DOHH2 (cell line): ENCODE results near the gene ECE1.

Experiments used
- H3F3A ChIP-seq: fragments of 200-600 bp; sonication (generic), shearing (Covaris generic); 2 replicates; pipeline ENCODE4 v1.6.0; 2016; ENCODE audit warnings: antibody characterized with exemption, mild to moderate bottlenecking; ENCODE audit not compliant: control insufficient read depth, insufficient read depth
- H3K27ac ChIP-seq: fragments of 200-600 bp; sonication (generic); 2 replicates; pipeline ENCODE4 v1.5.1; 2014; ENCODE audit warnings: low read depth, mild to moderate bottlenecking, low read length, moderate library complexity
- H3K27me3 ChIP-seq: fragments of 200-600 bp; sonication (generic); 2 replicates; pipeline ENCODE4 v1.6.1; 2014; ENCODE audit warnings: mild to moderate bottlenecking, low read length, mixed read lengths; ENCODE audit not compliant: control insufficient read depth
- H3K36me3 ChIP-seq: fragments of 200-600 bp; sonication (generic); 2 replicates; pipeline ENCODE4 v1.6.1; 2014; ENCODE audit warnings: mild to moderate bottlenecking, low read length, moderate library complexity, mixed read lengths; ENCODE audit not compliant: control insufficient read depth
- H3K4me1 ChIP-seq: fragments of 200-600 bp; sonication (generic); 2 replicates; pipeline ENCODE4 v1.6.1; 2014; ENCODE audit warnings: mild to moderate bottlenecking, low read length, mixed read lengths; ENCODE audit not compliant: control insufficient read depth
- H3K4me2 ChIP-seq: fragments of 200-600 bp; sonication (generic); 2 replicates; pipeline ENCODE4 v1.6.0; 2014; ENCODE audit warnings: mild to moderate bottlenecking, low read length, moderate library complexity
- H3K4me3 ChIP-seq: fragments of 200-600 bp; sonication (generic); 2 replicates; pipeline ENCODE4 v1.5.1; 2014; ENCODE audit warnings: mild to moderate bottlenecking, low read length, mixed read lengths
- H3K79me2 ChIP-seq: fragments of 200-600 bp; sonication (generic); 2 replicates; pipeline ENCODE4 v1.6.1; 2014; ENCODE audit warnings: mild to moderate bottlenecking, low read length, mixed read lengths; ENCODE audit not compliant: control insufficient read depth
- H3K9me2 ChIP-seq: fragments of 200-600 bp; sonication (generic); replicated peaks from 2 replicates; pipeline ENCODE4 v1.6.1; 2014; ENCODE audit warnings: mild to moderate bottlenecking, low read length, mixed read lengths; ENCODE audit not compliant: control insufficient read depth
- H3K9me3 ChIP-seq: fragments of 200-600 bp; sonication (generic); 2 replicates; pipeline ENCODE4 v1.6.1; 2014; ENCODE audit warnings: antibody characterized with exemption, low read length, mixed read lengths; ENCODE audit not compliant: control insufficient read depth, insufficient read depth
- H4K20me1 ChIP-seq: fragments of 200-600 bp; sonication (generic); 2 replicates; pipeline ENCODE4 v1.6.0; 2014; ENCODE audit warnings: low read depth, mild to moderate bottlenecking, antibody characterized with exemption, low read length, moderate library complexity; ENCODE audit not compliant: control insufficient read depth, insufficient read depth
- EZH2phosphoT487 ChIP-seq: fragments of 200-600 bp; sonication (generic); IDR thresholded peaks from 2 replicates; pipeline ENCODE4 v1.6.1; 2017; ENCODE audit warnings: borderline replicate concordance, mild to moderate bottlenecking, antibody characterized with exemption, low read length, moderate library complexity, mixed read lengths
- TF ChIP-seq, protein P1 (sequence below): fragments of 200-600 bp; sonication (generic); IDR thresholded peaks from one replicate; pipeline ENCODE4 v1.5.1; 2014; ENCODE audit warnings: antibody characterized with exemption, mild to moderate bottlenecking, low read depth, low read length; ENCODE audit not compliant: poor library complexity, severe bottlenecking

ECE1 gene

GRCh38 chr1:21255284-21255942 is 34.9 kb downstream of the ECE1 start:
- Histone ChIP-seq H3K9me2 (no peaks in the 10 kb centered on the region), H4K20me1 (peaks cover under 1% of the 10 kb centered on the region; the same call in 1 of the 2 replicates), H3K4me1 (peaks cover 4% of the 10 kb centered on the region; the same call in 1 of the 2 replicates), H3K4me3 (no peak overlapping the region), H3K4me2 (no peak overlapping the region), H3K36me3 (no peaks in the 10 kb centered on the region), H3K79me2 (no peaks in the 10 kb centered on the region), H3F3A (no peaks in the 10 kb centered on the region), H3K27ac (no peak overlapping the region), H3K9me3 (no peaks in the 10 kb centered on the region), H3K27me3 (no peaks in the 10 kb centered on the region)
- no peak for TF ChIP-seq EZH2phosphoT487
- TF ChIP-seq, protein P1, sequence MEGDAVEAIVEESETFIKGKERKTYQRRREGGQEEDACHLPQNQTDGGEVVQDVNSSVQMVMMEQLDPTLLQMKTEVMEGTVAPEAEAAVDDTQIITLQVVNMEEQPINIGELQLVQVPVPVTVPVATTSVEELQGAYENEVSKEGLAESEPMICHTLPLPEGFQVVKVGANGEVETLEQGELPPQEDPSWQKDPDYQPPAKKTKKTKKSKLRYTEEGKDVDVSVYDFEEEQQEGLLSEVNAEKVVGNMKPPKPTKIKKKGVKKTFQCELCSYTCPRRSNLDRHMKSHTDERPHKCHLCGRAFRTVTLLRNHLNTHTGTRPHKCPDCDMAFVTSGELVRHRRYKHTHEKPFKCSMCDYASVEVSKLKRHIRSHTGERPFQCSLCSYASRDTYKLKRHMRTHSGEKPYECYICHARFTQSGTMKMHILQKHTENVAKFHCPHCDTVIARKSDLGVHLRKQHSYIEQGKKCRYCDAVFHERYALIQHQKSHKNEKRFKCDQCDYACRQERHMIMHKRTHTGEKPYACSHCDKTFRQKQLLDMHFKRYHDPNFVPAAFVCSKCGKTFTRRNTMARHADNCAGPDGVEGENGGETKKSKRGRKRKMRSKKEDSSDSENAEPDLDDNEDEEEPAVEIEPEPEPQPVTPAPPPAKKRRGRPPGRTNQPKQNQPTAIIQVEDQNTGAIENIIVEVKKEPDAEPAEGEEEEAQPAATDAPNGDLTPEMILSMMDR: peak; percentile 90

DNA sequence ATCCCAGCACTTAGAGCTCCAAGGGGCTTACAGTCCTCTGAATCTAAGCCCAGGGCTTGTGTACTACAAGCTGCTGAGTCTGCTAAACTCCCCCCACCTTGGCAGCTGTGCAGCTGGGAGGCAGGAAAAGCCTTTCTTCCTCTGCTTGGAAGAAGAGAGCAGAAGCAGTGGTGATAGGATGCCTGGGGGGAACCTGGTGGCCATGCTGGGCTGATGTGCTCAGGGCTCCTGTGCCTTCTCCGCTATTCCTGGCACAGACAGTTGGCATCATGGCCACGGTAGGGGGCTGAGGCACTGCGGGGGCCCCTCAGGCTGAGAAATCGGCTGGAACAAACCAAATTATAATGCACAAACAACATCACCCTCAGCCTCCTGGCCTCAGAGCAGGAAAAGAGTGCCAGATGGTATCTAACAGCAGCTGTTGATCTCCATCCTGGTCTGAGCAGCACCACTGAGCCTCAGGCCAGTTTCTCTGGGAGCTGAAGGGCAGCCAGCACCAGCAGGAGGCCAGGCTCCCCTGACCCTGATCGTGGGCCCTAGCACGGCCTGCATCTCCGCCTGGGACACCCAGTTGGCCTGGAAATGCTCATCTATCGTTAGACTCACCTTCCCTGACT is 35.8 kb downstream of the ECE1 start:
- Histone ChIP-seq H3K27ac (no peak overlapping the region), H3F3A (no peaks in the 10 kb centered on the region), H3K9me2 (no peaks in the 10 kb centered on the region), H3K9me3 (no peaks in the 10 kb centered on the region), H3K4me3 (no peak overlapping the region), H3K36me3 (no peaks in the 10 kb centered on the region), H3K27me3 (no peaks in the 10 kb centered on the region), H3K4me1 (peaks cover 4% of the 10 kb centered on the region; the same call in 1 of the 2 replicates), H3K79me2 (no peaks in the 10 kb centered on the region), H3K4me2 (no peak overlapping the region), H4K20me1 (peaks cover 4% of the 10 kb centered on the region; the same call in 1 of the 2 replicates)
- TF ChIP-seq, protein P1: no peak
- TF ChIP-seq EZH2phosphoT487: no peak

DNA sequence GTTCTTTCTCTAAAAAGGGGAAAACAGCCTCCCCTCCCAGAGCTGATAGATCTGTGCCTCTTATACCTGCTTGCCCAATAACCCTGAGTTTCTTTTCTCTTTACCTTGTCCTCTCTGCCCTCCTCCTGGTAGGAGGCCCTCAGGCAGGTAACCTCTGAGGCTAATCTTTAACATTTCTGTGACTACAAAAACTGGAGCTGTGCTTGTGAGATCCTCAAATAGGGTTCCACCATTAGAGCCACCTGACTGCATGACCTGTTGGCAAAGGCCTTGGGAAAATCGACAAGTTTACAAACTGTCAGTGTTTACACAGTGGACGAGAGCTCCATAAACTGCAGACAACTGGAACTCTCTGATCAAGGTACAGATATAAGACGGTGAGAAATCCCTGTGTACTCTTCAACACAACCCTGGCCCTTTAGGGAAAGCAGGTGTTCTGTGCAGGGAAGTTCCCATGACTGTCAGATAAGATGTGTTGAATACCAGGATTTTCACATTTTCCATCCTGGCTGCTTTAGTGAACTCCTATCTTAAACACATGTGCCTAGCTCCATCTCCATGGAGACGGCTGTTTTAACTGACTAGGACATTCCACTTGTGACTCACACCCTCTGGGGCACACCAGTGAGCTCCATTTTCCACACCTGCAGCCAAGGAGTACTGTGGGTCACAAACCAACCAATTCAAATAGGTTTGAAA is 38.3 kb downstream of the ECE1 start:
- H4K20me1 ChIP-seq: peaks cover 4% of the 10 kb centered on the region; the same call in 1 of the 2 replicates
- H3K9me3 ChIP-seq: no peaks in the 10 kb centered on the region
- peaks cover 4% of the 10 kb centered on the region; the same call in 1 of the 2 replicates for H3K4me1 ChIP-seq
- H3K79me2 ChIP-seq: no peaks in the 10 kb centered on the region
- H3K27me3 ChIP-seq: no peaks in the 10 kb centered on the region
- H3K36me3 ChIP-seq: no peaks in the 10 kb centered on the region
- no peaks in the 10 kb centered on the region for H3K9me2 ChIP-seq
- no peak overlapping the region for H3K4me2 ChIP-seq
- no peaks in the 10 kb centered on the region for H3F3A ChIP-seq
- H3K4me3 ChIP-seq: no peak overlapping the region
- no peak overlapping the region for H3K27ac ChIP-seq
- TF ChIP-seq, protein P1: no peak
- TF ChIP-seq EZH2phosphoT487: no peak
